WTC11 (cell line): ENCODE data around the gene B4GALT6. TPM values are rescaled to one million over a fixed set of nuclear protein-coding genes. Genes with fewer than 3 reads are reported as not detected.

ENCODE experiments used
- ATAC-seq: fragments of 200-7000 bp; cut with Tn5 transposase; 2 replicates; pipeline ENCODE4 v1.10.0; 2021; ENCODE audit warnings: mild to moderate bottlenecking, moderate library complexity
- CTCF ChIA-PET: fragments of 300-600 bp; sonication (Branson Sonifier 250); formaldehyde crosslinking; loops from one replicate; lab custom pipeline; 2021; ENCODE audit warnings: antibody characterized with exemption; lab: Charles Lee
- POLR2A ChIA-PET: fragments of 350-600 bp; sonication (Branson Sonifier 250); formaldehyde crosslinking; loops from one replicate; lab custom pipeline; 2021; ENCODE audit warnings: antibody characterized with exemption; lab: Charles Lee
- DNase-seq: peaks from one replicate; pipeline ENCODE4 v3.0.0; 2021; ENCODE audit warnings: low spot score
- H3K27ac Mint-ChIP-seq: 2 replicates; pipeline ENCODE4 v1.8.0; 2021; ENCODE audit warnings: mixed read lengths
- H3K27me3 Mint-ChIP-seq: 2 replicates; pipeline ENCODE4 v1.8.0; 2021; ENCODE audit warnings: low read depth, mild to moderate bottlenecking, moderate library complexity, mixed read lengths
- H3K36me3 Mint-ChIP-seq: 2 replicates; pipeline ENCODE4 v1.8.0; 2021; ENCODE audit warnings: mixed read lengths
- H3K4me1 Mint-ChIP-seq: 2 replicates; pipeline ENCODE4 v1.8.0; 2022; ENCODE audit warnings: mixed read lengths
- H3K4me3 Mint-ChIP-seq: 2 replicates; pipeline ENCODE4 v1.8.0; 2021; ENCODE audit warnings: mild to moderate bottlenecking, moderate library complexity, mixed read lengths
- H3K9me3 Mint-ChIP-seq: 2 replicates; pipeline ENCODE4 v1.8.0; 2021; ENCODE audit warnings: mixed read lengths
- ATF1 ChIP-seq: sonication (generic); formaldehyde crosslinking; IDR thresholded peaks from 2 replicates; pipeline ENCODE4 v1.8.1; 2023; ENCODE audit warnings: mild to moderate bottlenecking, moderate library complexity, missing genetic modification reagents
- ELF4 ChIP-seq: sonication (generic); formaldehyde crosslinking; IDR thresholded peaks from 2 replicates; pipeline ENCODE4 v1.8.1; 2022; ENCODE audit warnings: low read depth, mild to moderate bottlenecking, moderate library complexity, missing genetic modification reagents
- GABPB1 ChIP-seq: sonication (generic); formaldehyde crosslinking; IDR thresholded peaks from 2 replicates; pipeline ENCODE4 v1.8.1; 2023; ENCODE audit warnings: mild to moderate bottlenecking, missing genetic modification reagents
- IRF2 ChIP-seq: sonication (generic); formaldehyde crosslinking; IDR thresholded peaks from 2 replicates; pipeline ENCODE4 v1.8.0; 2022; ENCODE audit warnings: low read depth, missing genetic modification reagents, borderline replicate concordance
- OVOL2 ChIP-seq: fragments of 250-450 bp; sonication (Bioruptor Pico); IDR thresholded peaks from 2 replicates; pipeline ENCODE4 v1.9.0; 2021; ENCODE audit warnings: mild to moderate bottlenecking, borderline replicate concordance
- PRDM15 ChIP-seq: sonication (generic); formaldehyde crosslinking; IDR thresholded peaks from 2 replicates; pipeline ENCODE4 v1.8.0; 2022; ENCODE audit warnings: missing genetic modification reagents
- SP1 ChIP-seq: sonication (generic); formaldehyde crosslinking; conservative IDR thresholded peaks from 2 replicates; pipeline ENCODE4 v1.8.1; 2022; ENCODE audit warnings: missing genetic modification reagents
- TEAD4 ChIP-seq: sonication (generic); formaldehyde crosslinking; IDR thresholded peaks from 2 replicates; pipeline ENCODE4 v1.8.0; 2022; ENCODE audit warnings: mild to moderate bottlenecking, missing genetic modification reagents
- TP53 ChIP-seq: sonication (generic); formaldehyde crosslinking; IDR thresholded peaks from 2 replicates; pipeline ENCODE4 v1.8.1; 2023; ENCODE audit warnings: mild to moderate bottlenecking, missing genetic modification reagents
- ZBTB43 ChIP-seq: sonication (generic); formaldehyde crosslinking; IDR thresholded peaks from 2 replicates; pipeline ENCODE4 v1.8.1; 2023; ENCODE audit warnings: mild to moderate bottlenecking, missing genetic modification reagents
- ZNF121 ChIP-seq: sonication (generic); formaldehyde crosslinking; IDR thresholded peaks from 2 replicates; pipeline ENCODE4 v1.8.0; 2023; ENCODE audit warnings: missing genetic modification reagents
- ZNF138 ChIP-seq: sonication (generic); formaldehyde crosslinking; conservative IDR thresholded peaks from 2 replicates; pipeline ENCODE4 v1.8.1; 2022; ENCODE audit warnings: mild to moderate bottlenecking, moderate library complexity, missing genetic modification reagents
- ZNF671 ChIP-seq: fragments of 250-450 bp; sonication (Bioruptor Pico); IDR thresholded peaks from 2 replicates; pipeline ENCODE4 v1.8.0; 2021; ENCODE audit warnings: mild to moderate bottlenecking
- ZSCAN18 ChIP-seq: fragments of 250-450 bp; sonication (Bioruptor Pico); IDR thresholded peaks from 2 replicates; pipeline ENCODE4 v2.1.2; 2022; ENCODE audit warnings: mild to moderate bottlenecking, moderate library complexity
- total RNA-seq: library from RNA; stranded (reverse); gene quantifications from 3 replicates; pipeline ENCODE4 v1.2.3, GENCODE V29; 2021
- TF ChIP-seq, protein P1 (sequence below): fragments of 250-450 bp; sonication (Bioruptor Pico); IDR thresholded peaks from 2 replicates; pipeline ENCODE4 v1.9.0; 2021; ENCODE audit warnings: mild to moderate bottlenecking
- TF ChIP-seq, protein P2 (sequence below): fragments of 200-600 bp; IDR thresholded peaks from 2 replicates; pipeline ENCODE4 v1.8.0; 2022; ENCODE audit warnings: antibody characterized with exemption

The B4GALT6 gene
- total RNA-seq, 1 experiment from 2014 or later = 50.6 TPM

DNA sequence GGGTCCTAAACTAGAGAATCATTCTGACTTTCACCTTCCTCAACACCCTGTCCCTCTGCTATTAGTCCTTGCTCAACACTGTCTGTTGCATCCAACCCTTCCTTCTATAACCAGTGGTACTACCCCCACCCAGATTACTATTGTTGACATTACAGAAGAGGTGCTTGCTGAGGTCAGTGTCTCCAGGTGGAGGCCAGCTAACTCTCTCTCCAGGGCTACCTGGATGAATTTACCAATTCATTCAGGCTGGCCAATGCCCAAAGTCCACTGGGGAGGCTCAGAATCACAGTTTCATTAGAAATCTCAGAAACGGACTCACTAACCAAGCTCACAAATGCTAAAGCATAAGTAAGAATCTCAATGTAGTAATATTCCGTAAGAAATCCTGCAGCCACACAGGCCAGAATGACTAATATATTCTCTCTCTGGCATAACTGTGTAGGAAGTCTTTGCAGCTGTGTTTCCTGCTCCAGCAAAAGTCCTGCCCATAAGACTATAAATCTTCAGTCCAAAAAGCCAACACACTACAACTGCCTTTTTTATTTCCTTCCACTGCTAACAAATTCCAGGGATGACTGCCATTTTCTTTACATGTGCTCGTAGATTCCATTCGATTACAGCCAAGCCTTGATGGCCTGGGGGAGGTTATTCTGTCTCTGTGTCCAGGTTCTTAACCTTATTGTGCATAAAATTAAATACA is 102.7 kb downstream of the B4GALT6 start:
- no peak overlapping the region for H3K27ac Mint-ChIP-seq
- POLR2A ChIA-PET = no interaction called here
- ATAC-seq (no peak), DNase-seq (no peak)
- H3K36me3 Mint-ChIP-seq = no peaks in the 10 kb centered on the region
- CTCF ChIA-PET = no interaction called here
- no peak overlapping the region for H3K4me3 Mint-ChIP-seq
- 0 out of 2 replicates have a peak, but pooled peaks cover 2% of the 10 kb centered on the region for H3K4me1 Mint-ChIP-seq
- no peaks in the 10 kb centered on the region for H3K27me3 Mint-ChIP-seq
- TF ChIP-seq PRDM15 (CRISPR knock-in tag) (no peak), ZSCAN18 (CRISPR knock-in tag) (no peak), ZNF121 (CRISPR knock-in tag) (no peak), ZNF138 (no peak), IRF2 (CRISPR knock-in tag) (no peak), OVOL2 (CRISPR knock-in tag) (no peak), ATF1 (CRISPR knock-in tag) (no peak), ZNF671 (no peak), GABPB1 (CRISPR knock-in tag) (no peak), TEAD4 (CRISPR knock-in tag) (no peak), ELF4 (CRISPR knock-in tag) (no peak), SP1 (no peak), TP53 (CRISPR knock-in tag) (no peak), ZBTB43 (CRISPR knock-in tag) (no peak)
- TF ChIP-seq, protein P1, sequence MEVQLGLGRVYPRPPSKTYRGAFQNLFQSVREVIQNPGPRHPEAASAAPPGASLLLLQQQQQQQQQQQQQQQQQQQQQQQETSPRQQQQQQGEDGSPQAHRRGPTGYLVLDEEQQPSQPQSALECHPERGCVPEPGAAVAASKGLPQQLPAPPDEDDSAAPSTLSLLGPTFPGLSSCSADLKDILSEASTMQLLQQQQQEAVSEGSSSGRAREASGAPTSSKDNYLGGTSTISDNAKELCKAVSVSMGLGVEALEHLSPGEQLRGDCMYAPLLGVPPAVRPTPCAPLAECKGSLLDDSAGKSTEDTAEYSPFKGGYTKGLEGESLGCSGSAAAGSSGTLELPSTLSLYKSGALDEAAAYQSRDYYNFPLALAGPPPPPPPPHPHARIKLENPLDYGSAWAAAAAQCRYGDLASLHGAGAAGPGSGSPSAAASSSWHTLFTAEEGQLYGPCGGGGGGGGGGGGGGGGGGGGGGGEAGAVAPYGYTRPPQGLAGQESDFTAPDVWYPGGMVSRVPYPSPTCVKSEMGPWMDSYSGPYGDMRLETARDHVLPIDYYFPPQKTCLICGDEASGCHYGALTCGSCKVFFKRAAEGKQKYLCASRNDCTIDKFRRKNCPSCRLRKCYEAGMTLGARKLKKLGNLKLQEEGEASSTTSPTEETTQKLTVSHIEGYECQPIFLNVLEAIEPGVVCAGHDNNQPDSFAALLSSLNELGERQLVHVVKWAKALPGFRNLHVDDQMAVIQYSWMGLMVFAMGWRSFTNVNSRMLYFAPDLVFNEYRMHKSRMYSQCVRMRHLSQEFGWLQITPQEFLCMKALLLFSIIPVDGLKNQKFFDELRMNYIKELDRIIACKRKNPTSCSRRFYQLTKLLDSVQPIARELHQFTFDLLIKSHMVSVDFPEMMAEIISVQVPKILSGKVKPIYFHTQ (CRISPR knock-in tag) = no peak
- TF ChIP-seq, protein P2, sequence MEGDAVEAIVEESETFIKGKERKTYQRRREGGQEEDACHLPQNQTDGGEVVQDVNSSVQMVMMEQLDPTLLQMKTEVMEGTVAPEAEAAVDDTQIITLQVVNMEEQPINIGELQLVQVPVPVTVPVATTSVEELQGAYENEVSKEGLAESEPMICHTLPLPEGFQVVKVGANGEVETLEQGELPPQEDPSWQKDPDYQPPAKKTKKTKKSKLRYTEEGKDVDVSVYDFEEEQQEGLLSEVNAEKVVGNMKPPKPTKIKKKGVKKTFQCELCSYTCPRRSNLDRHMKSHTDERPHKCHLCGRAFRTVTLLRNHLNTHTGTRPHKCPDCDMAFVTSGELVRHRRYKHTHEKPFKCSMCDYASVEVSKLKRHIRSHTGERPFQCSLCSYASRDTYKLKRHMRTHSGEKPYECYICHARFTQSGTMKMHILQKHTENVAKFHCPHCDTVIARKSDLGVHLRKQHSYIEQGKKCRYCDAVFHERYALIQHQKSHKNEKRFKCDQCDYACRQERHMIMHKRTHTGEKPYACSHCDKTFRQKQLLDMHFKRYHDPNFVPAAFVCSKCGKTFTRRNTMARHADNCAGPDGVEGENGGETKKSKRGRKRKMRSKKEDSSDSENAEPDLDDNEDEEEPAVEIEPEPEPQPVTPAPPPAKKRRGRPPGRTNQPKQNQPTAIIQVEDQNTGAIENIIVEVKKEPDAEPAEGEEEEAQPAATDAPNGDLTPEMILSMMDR = no peak
- H3K9me3 Mint-ChIP-seq = 0 out of 2 replicates have a peak, but pooled peaks cover 3% of the 10 kb centered on the region
